Measurements from ENCODE around the gene PSMC3IP.
A peak's percentile ranks its signal among the peaks of the same experiment; 100 is the strongest.
"Not testable (repeated sequence)": the region's sequence is repeated elsewhere in the genome, so short reads cannot be mapped to it uniquely, and the experiment has no call there.

Gene PSMC3IP, protein sequence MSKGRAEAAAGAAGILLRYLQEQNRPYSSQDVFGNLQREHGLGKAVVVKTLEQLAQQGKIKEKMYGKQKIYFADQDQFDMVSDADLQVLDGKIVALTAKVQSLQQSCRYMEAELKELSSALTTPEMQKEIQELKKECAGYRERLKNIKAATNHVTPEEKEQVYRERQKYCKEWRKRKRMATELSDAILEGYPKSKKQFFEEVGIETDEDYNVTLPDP

DNA sequence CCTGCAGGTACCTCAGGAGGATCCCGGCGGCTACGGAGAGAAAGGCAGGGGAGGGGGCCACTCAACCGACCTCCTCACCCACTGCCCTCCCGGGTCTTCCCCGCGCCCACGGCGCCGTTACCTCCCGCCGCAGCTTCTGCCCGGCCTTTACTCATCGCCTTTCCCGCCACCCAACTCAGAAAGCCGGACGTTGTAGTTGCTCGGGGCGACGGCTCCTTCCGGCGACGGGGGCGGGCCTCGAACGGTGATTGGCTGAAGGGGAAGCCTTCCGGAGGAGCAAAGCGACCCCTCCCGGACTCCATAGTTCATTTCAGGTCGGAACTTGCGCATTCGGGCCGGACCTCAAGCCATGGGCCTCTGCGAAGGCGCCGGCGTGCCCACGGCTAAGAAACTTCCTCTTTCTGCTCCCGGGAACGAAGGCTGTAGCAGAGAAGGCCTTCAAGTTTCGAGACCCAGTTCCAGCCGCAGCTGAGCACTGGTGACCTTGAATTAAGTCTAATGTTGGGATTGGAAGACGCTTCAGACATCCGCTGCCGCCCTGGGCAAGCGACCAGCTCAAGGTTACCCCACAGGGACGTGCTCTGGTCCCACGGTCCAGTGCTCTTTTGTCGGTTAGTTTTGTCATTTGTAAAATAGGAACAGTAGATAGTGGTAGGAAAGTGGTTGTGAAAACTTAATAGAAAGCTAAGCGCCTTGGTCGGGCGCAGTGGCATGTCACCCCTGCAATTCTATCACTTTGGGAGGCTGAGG, at the start of gene PSMC3IP:
TSS of gene PSMC3IP (minus strand) at position 198 of the 750 bp plus-strand sequence. CDS start at position 155, 43 bp downstream.
- DNase-seq: peak; percentile 66 to 96 (median 91)

DNA sequence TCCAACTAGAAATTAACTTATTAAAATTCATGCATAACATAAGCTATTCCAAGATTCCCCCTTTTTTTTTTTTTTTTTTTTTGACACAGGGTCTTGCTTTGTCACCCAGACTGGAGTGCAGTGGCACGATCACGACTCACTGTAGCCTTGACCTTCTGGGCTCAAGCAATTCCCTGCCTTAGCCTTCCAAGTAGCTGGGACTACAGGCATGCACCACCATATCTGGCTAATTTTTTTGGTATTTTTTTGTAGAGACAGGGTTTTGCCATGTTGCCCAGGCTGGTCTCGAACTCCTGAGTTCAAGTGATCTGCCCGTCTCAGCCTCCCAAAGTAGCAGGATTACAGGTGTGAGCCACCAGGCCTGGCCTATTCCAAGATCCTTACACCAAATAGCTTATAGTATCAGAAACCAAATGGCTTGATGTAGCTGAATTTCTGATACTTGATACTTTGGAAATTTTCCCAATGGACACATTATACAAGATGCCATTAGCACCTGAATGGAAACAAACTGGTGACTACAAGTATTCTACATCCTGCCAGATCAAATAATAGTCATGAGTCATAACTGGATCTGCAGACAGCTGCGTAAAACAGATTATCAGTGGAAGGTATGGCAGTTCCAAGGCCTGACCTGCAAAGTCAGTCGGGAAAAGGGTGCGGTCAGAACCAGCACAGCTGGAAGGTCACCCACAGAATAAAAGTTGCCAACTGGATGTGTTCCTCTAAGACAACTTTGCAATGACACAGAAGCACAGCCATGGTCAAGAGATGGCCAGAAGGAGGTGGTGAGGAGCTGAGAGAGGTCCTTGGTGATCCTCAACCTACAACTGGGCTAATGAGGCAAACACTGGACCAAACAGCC, 46.4 kb upstream of the PSMC3IP start:
- no peak for DNase-seq

DNA sequence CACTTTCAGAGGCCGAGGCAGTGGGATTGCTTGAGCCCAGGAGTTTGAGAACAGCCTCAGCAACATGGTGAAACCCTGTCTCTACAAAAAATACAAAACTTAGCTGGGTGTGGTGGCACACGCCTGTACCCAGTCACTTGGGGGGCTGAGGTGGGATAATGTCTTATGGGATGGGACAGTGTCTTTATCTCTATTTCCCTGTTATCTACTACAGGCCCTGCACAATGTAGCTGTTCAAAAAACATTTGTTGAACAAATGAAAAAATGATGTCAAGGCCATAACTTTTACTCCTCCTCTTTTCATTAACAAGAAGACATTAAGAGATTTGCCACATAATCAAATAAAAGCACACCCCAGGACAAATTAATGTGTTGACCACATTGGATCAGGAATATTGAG, 45.7 kb upstream of the PSMC3IP start:
- no peak for DNase-seq

DNA sequence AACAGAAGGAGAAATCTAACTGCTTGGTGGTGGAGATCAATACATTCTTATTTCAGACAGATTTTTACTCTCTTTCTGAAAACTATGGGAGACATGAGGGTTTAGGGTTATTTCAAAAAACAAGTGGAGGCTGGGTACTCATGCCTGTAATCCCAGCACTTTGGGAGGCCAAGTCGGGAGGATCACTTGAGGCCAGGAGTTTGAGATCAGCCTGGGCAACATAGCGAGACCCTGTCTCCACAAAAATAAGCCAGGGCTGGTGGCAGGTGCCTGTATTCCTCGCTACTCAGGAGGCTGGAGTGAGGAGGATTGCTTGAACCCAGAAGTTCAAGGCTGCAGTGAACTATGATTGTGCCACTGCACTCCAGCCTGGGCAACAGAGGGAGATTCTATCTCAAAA, 44.5 kb upstream of the PSMC3IP start:
- DNase-seq: not testable (repeated sequence)

DNA sequence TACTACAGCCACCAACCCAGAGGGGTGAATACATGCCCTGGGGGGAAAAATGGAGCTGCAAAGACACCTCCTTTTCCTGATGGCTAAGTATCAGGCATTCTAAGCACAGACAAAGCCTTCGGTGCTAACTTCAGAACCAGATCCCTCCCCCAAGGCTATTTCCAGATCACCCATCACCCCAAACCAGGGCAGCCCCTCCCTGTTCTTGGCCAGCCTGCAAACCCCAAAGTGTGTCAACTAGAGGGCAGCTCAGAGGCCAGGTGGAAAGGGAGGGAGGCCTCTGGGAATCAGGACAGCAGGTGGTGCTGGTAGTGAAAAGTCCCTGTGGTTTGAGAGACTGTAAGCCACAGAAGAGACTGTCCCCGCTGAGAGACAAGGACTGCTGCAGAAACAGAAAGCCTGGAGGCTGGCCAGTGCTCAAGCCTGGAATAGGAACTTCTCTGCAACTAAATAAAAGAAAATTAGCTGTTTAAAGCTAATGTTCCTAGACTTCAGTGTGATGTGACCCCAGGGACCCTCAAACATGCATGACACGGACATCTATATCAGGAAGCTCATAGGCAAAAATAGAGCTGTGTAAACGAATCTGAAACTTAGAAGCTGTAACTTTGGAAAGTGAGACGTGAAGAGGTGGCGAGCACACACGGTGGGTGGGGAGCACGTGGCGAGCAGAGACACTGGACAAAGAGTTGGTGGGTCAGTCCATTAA, 41.1 kb upstream of the PSMC3IP start:
- DNase-seq: peak in 9 of 58 donors; percentile 1 to 20 (median 4)

DNA sequence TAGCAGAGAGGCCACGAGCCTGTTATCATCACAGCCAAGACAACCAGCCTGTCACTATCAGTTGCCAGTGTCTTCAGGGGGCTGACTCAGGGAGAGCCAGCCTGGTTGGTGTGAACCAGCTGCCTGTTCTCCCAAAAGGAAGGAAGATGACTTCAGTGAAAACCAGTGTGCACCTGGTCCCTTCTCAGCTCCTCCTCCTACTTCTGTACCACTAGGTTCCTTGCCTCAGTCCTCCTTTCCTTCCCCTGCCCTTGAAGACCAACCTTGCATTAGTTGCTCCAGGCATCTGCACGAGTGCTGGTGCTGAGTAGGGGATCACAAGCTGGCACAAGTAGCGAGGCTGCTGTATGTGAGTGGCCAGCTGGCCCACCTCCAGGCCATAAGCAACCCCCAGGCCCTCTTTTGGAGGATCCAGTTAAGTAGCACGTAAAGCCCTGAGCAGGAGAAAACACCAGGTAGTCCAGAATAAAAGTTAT, 40.5 kb upstream of the PSMC3IP start:
- no peak for DNase-seq

DNA sequence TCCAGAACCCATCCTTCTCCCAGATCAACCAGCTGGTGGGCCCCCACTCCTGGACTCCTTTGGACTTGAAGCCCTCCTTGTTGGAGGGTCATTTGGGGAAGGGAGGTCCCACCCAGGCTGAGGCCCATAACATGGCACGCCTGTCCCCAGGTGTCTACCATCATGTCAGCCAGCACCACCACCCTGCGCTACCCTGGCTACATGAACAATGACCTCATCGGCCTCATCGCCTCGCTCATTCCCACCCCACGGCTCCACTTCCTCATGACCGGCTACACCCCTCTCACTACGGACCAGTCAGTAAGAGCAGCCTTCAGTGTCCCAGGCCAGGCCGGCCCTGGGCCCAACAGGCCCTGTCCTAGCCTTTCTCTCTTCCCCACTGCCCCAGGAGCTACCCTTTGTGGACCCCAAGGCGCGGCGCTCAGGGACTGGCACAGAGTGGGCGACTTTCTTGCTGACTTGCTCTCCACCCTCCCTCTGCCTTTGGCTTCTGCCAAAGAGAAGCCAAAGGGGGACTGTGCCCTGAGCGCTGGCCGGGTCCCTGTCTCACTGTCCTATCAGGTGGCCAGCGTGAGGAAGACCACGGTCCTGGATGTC, 36.3 kb upstream of the PSMC3IP start:
- no peak for DNase-seq

DNA sequence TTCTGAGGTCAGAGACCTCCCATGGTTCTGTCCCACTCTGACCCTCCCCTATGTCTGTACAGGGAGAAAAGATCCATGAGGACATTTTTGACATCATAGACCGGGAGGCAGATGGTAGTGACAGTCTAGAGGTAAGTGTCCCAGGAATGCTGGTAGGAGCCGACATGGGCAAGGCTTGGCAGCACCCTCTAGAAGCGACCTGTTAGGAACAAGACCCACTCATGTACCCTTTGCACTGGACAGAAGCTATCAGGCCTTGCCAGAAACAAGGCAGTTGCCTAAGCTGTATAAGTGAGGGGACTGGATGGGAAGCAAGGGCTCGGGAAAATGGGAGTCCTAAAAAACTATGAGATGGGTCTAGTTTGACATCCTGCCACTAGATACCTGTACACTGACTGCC, 34.5 kb upstream of the PSMC3IP start:
- no peak for DNase-seq

DNA sequence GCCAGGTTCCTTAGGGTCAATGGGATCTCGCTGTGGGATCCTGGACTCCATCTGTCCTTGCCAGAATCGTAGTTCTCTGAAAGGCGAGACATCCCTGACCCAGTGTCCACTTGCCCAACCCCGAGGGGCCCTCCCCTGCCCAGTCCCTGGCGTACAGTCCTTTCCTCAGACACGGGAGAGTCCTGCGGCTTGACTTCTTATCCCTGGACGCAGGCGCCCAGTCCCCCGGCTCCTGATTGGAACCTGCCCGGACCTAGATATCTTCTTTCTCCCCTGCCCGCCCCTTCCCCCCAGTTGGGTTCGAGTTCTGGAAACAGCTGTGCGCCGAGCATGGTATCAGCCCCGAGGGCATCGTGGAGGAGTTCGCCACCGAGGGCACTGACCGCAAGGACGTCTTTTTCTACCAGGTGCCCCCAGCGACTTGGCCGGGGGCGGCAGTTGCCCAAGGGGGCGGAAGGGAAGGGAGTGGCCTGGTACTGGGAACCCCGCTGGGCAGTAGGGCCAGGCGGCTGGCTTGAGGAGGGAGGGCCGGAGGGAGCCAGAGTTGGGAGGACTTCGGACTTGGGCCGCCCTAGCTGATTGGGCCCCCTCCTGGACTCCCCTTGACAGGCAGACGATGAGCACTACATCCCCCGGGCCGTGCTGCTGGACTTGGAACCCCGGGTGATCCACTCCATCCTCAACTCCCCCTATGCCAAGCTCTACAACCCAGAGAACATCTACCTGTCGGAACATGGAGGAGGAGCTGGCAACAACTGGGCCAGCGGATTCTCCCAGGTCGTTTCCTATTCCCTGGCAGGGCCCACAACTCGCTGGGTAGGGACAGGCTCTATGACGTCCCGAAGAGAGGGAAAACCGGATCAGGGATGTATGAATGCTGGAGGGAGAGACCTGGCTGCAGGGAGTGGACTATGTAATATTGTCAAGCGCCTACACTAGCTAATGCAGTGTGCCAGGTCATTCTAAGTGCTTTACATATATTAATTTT, 32.6 kb upstream of the PSMC3IP start:
- DNase-seq: peak in 14 of 58 donors; percentile 28 to 74 (median 46)

DNA sequence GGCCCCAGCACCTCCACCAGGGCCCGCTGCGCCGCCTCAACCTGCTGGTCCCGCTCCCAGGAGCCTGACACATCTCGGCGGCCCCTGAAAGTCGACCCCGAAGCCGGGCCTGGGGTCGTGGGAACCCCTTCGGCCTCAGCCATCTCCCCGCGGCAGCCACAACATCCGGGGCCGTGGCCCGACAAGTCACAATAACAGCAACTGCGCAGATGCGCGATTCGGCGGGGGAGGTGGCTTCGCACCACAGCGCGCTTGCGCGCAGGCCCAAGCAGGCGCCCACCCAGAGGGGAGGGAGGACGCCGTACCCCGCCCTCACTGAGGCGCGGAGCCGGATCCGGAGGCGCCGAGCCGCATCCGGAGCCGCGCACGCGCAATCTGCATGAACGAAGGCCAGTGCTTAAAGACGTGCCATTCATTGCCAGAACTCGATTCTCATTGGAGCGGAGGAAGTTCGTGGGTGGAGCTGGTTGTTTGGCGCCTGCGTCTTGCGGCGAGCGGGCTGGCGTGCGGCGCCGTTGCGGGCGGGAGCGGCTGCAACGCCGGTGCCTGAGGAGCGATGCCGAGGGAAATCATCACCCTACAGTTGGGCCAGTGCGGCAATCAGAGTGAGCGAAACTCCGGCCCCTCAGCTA, 31.8 kb upstream of the PSMC3IP start, which contains the start of the genes RETREG3 and TUBG1:
TSS of gene RETREG3 (minus strand) at position 193 of the 632 bp plus-strand sequence. CDS start at position 143, 50 bp downstream.
TSS of gene TUBG1 (plus strand) at position 502 of the 632 bp plus-strand sequence. CDS start at position 557, 55 bp downstream.
- DNase-seq: peak; percentile 91 to 99 (median 99)

DNA sequence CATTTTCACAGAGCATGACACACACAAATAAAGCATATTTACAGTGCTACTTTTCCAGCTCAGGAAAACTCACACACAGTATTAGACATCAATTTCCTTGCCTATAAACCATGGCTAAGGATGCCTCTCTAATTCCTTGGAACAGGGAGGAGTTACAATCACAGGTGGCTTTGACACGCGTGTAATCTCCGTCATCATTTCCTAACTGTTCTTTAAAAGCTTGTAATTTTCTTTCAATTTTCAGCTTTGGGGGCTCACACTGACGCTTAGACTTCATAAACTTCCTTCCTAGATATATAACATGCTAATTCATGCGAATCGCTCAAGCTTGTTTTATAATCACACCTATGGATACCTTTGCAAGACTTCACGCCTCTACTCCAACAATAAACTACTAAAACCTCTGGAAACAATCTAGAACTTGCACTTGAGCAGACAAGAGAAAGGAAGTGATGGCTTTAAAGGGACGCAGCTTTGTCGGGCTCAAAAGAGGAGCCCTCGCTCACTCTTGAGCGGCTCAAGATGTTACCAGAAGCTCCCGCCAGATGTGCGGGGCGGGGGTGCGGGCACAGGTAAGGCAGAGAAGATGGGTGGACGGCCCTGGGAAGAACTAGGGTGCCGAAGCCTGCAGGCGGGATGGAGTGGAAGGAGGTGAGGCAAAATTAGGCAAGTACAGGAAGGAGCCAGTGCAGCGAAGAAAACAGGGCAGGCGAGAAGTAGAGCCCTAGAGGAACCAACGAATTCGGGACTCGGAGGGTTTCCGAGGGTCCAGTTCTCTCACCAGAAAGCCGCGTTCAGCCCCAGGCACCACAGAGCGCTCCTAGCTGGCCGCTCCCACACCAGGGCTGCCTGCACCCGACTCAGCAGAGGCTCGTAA, 31.0 kb upstream of the PSMC3IP start:
- peak in 6 of 58 donors; percentile 20 to 58 (median 50) for DNase-seq

DNA sequence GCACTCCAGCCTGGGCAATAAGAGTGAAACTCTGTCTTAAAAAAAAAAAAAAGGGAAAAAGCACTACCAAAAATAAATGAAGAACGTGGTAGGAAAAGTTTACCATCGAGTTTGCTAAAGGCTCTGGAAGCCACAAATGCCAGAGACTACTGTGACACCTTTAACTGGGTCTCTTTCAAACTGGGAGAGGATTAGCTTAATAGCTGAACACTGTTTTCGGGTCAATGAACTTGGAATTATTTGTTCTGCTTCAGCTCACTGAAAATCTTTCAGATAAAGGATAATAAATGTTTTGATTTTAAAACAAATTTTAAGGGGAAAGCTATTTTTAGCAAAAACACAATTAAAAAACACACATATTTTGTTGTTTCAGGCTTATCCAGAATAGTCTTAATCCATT, 30.2 kb upstream of the PSMC3IP start:
- no peak for DNase-seq

DNA sequence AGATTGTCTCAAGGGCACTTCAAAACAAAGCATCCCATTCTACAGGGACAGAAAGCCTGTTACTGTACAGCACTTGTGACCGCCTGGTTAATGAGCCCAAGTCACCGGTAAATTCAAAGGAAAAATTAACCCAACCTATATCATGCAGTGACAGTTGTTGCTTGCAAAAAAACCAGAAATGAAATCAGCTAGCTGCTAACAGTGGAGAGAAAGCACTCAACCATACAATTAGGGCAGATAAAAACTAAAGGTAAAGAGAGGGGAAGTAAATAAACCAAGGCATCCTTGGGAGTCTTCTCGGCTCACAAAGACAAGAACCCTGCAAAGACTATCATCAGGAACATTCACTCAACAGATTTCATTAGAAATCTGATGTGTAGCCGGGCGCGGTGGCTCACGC, 25.8 kb upstream of the PSMC3IP start:
- no peak for DNase-seq

DNA sequence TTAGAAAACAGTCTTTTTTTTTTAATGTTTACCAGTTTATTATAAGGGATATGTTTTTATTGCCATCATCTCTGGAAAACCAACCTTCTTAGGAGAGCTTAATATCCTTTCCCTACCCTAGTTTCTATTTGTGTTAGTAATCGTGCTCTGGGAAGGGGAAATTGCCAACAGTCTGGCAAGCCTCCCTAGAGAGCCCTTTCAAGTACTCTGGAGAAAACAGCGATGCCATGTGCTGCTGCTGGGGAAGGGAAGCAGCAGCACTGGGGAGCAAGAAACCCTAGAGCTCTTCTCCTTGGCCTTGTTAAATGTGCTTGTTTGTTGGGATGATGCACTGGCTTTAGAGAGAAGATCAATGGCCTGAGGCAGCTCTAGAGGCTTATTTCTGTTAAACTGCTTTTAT, 21.4 kb upstream of the PSMC3IP start:
- peak in 20 of 58 donors; percentile 2 to 33 (median 8) for DNase-seq

DNA sequence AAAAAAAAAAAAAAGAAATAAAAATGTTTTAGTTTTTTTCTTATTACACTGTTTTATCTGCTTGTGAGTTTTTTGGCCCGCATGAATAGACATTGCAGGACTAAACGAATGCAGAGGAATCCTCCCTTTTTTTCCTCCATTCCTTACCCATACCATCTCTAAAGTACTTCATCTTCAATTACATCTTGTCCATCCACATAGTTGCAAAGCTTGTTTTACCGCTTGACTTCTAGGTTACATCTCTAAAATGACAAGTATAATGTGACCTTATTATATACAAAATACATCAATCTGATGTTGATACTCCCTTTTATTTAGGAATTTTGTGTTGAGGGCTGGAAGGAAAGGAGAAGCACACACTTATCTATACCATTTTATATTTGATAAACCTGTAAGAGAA, 18.9 kb upstream of the PSMC3IP start:
- no peak for DNase-seq

DNA sequence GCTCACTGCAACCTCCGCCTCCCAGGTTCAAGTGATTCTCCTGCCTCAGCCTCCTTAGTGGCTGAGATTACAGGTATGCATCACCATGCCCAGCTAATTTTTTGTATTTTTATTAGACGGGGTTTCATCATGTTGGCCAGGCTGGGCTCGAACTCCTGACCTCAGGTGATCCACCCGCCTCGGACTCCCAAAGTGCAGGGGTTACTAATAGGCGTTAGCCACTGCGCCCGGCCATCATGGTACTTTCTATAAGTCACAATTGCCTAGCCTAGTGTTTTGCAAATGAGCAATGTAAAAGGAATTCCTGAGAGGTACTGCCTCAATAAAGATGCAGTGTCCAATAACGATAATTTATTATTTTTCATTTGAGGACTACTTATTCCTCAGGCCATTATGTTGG, 13.9 kb upstream of the PSMC3IP start:
- DNase-seq: no peak

DNA sequence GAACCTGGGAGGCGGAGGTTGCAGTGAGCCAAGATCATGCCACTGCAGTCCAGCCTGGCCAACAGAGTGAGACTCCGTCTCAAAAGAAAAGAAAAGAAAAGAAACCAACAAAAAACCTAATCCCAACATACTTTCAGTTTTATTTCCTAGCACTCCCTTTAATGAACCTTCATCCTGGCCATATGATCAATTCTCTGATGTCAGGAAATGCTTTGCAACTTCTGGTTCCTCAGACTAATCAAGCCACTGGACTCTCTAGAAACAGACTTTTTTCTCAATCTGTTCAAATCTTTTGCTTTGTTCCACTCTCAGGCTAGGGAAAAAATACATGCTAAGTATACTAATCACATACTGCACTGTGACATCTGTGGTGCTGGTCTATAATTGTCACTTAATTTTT, 13.4 kb upstream of the PSMC3IP start:
- no peak for DNase-seq
